GM23248 (cell line): ENCODE results near the gene PTCH1. TPM values are rescaled to one million over a fixed set of nuclear protein-coding genes. Genes with fewer than 3 reads are reported as not detected.

Experiments used
- DNase-seq: peaks from one replicate; pipeline ENCODE4 v3.0.0-alpha.2; 2015
- H2AFZ ChIP-seq: fragments of 200-600 bp; sonication (generic); 2 replicates; pipeline ENCODE4 v1.6.1; 2016; ENCODE audit warnings: antibody characterized with exemption
- H3F3A ChIP-seq: fragments of 200-600 bp; sonication (generic); 2 replicates; pipeline ENCODE4 v1.6.1; 2016; ENCODE audit warnings: mild to moderate bottlenecking, antibody characterized with exemption, mixed run types; ENCODE audit not compliant: insufficient read depth
- H3K27ac ChIP-seq: fragments of 200-600 bp; sonication (generic); 2 replicates; pipeline ENCODE4 v1.5.1; 2016; ENCODE audit warnings: mild to moderate bottlenecking
- H3K27me3 ChIP-seq: fragments of 200-600 bp; sonication (generic); replicated peaks from 2 replicates; pipeline ENCODE4 v1.6.1; 2016; ENCODE audit warnings: mild to moderate bottlenecking; ENCODE audit not compliant: insufficient read depth
- H3K36me3 ChIP-seq: fragments of 200-600 bp; sonication (generic); 2 replicates; pipeline ENCODE4 v1.6.1; 2016; ENCODE audit warnings: low read depth, mild to moderate bottlenecking
- H3K4me1 ChIP-seq: fragments of 200-600 bp; sonication (generic); 2 replicates; pipeline ENCODE4 v1.6.1; 2016; ENCODE audit warnings: mild to moderate bottlenecking; ENCODE audit not compliant: insufficient read depth
- H3K4me2 ChIP-seq: fragments of 200-600 bp; sonication (generic); one replicate; pipeline ENCODE4 v1.6.1; 2016; ENCODE audit warnings: mild to moderate bottlenecking; ENCODE audit not compliant: unreplicated experiment
- H3K4me3 ChIP-seq: fragments of 200-600 bp; sonication (generic); 2 replicates; pipeline ENCODE4 v1.5.1; 2016; ENCODE audit warnings: mild to moderate bottlenecking
- H3K79me2 ChIP-seq: fragments of 200-600 bp; sonication (generic); 2 replicates; pipeline ENCODE4 v1.6.1; 2016; ENCODE audit warnings: mild to moderate bottlenecking; ENCODE audit not compliant: insufficient read depth
- H3K9ac ChIP-seq: fragments of 200-600 bp; sonication (generic); 2 replicates; pipeline ENCODE4 v1.6.1; 2016; ENCODE audit warnings: mild to moderate bottlenecking
- H3K9me2 ChIP-seq: fragments of 200-600 bp; sonication (generic); 2 replicates; pipeline ENCODE4 v1.6.1; 2016; ENCODE audit warnings: mixed run types, mild to moderate bottlenecking, moderate library complexity; ENCODE audit not compliant: insufficient read depth
- H3K9me3 ChIP-seq: fragments of 200-600 bp; sonication (generic); one replicate; pipeline ENCODE4 v1.6.1; 2017; ENCODE audit warnings: low read depth
- H4K20me1 ChIP-seq: fragments of 200-600 bp; sonication (generic); 2 replicates; pipeline ENCODE4 v1.6.0; 2016; ENCODE audit not compliant: insufficient read depth
- EZH2 ChIP-seq: fragments of 200-600 bp; sonication (generic); IDR thresholded peaks from 2 replicates; pipeline ENCODE4 v1.6.1; 2018; ENCODE audit warnings: antibody characterized with exemption, mild to moderate bottlenecking; ENCODE audit not compliant: insufficient read depth, poor library complexity, severe bottlenecking
- EZH2phosphoT487 ChIP-seq: fragments of 200-600 bp; sonication (generic); IDR thresholded peaks from 2 replicates; pipeline ENCODE4 v1.6.1; 2018; ENCODE audit warnings: antibody characterized with exemption, moderate library complexity, mild to moderate bottlenecking, low read depth; ENCODE audit not compliant: insufficient read depth
- WGBS, 2 experiments: methylation state at CpG; one replicate each; pipeline ENCODE4 v1.1.6; 2015 to 2017; ENCODE audit warnings: low lambda C conversion rate in 2 of 2, low coverage in 1 of 2; ENCODE audit errors: missing lambda C conversion rate in 2 of 2; 5-methylcytosine and 5-hydroxymethylcytosine counted together
- in situ Hi-C: fragments of 300-500 bp; cut with MboI; formaldehyde crosslinking; loops from 2 replicates; pipeline ENCODE4 v1.15.0; 2020
- polyA plus RNA-seq: library from polyadenylated mRNA; unstranded; fragments of >200 nt; fragmentation: Nextera tagmentation; extraction: Ambion mirVana; gene quantifications from 2 replicates; pipeline ENCODE4 v1.2.1, GENCODE V29; 2016
- total RNA-seq: library from RNA; depleted of rRNA; stranded (reverse); fragments of >200 nt; shearing (Covaris generic); gene quantifications from 2 replicates; pipeline ENCODE4 v1.2.3, GENCODE V29; 2014

The PTCH1 gene
- total and polyA plus RNA-seq, 2 experiments from 2014 or later, result 3.8 to 7.3 TPM

GRCh38 chr9:95506678-95507463, 9.9 kb downstream of the PTCH1 start:
- H3K79me2 ChIP-seq, result peaks cover 28% of the 10 kb centered on the region
- peak overlapping the region; percentile 94 for H2AFZ ChIP-seq
- H3K4me3 ChIP-seq, result peak overlapping the region; percentile 93
- no peaks in the 10 kb centered on the region for H4K20me1 ChIP-seq
- in situ Hi-C loops, result no loop called here
- H3K4me2 ChIP-seq, result peak overlapping the region; percentile 98
- peaks cover 15% of the 10 kb centered on the region for H3F3A ChIP-seq
- peak overlapping the region; percentile 93 for H3K9ac ChIP-seq
- 0 to 1% methylated on average over 57 to 59 of the region's 60 CpGs for WGBS, 2 experiments
- H3K4me1 ChIP-seq, result peaks cover 19% of the 10 kb centered on the region; the same call in 1 of the 2 replicates
- H3K27ac ChIP-seq, result peak overlapping the region; percentile 82
- peak; percentile 82 for DNase-seq
- no peaks in the 10 kb centered on the region for H3K36me3 ChIP-seq
- H3K9me3 ChIP-seq, result no peaks in the 10 kb centered on the region
- no peaks in the 10 kb centered on the region for H3K27me3 ChIP-seq
- no peak for TF ChIP-seq EZH2phosphoT487
- no peak for TF ChIP-seq EZH2
- no peaks in the 10 kb centered on the region for H3K9me2 ChIP-seq

- Histone ChIP-seq H3F3A (peaks cover 11% of the 10 kb centered on the region), H3K4me1 (peaks cover 15% of the 10 kb centered on the region; the same call in 1 of the 2 replicates), H3K9ac (peak overlapping the region; percentile 93), H3K27ac (peak overlapping the region; percentile 82), H3K9me2 (no peaks in the 10 kb centered on the region), H3K79me2 (peaks cover 32% of the 10 kb centered on the region), H3K4me3 (peak overlapping the region; percentile 93), H3K27me3 (no peaks in the 10 kb centered on the region), H4K20me1 (no peaks in the 10 kb centered on the region), H3K36me3 (no peaks in the 10 kb centered on the region), H3K9me3 (no peaks in the 10 kb centered on the region), H2AFZ (peak overlapping the region; percentile 94), H3K4me2 (peak overlapping the region; percentile 98)
- no peak for TF ChIP-seq EZH2phosphoT487
- no peak for TF ChIP-seq EZH2
- peak; percentile 79 for DNase-seq
- 0 to 1% methylated on average over 22 to 23 of the region's 23 CpGs for WGBS, 2 experiments
- in situ Hi-C loops, result no loop called here
Measured at GRCh38 chr9:95506428-95506677, 10.4 kb downstream of the PTCH1 start.

GRCh38 chr9:95505717-95506427, 10.9 kb downstream of the PTCH1 start:
- peak overlapping the region; percentile 93 for H3K9ac ChIP-seq
- H3K27me3 ChIP-seq, result no peaks in the 10 kb centered on the region
- H3K79me2 ChIP-seq, result peaks cover 36% of the 10 kb centered on the region
- H3K36me3 ChIP-seq, result no peaks in the 10 kb centered on the region
- peaks cover 9% of the 10 kb centered on the region for H3F3A ChIP-seq
- H2AFZ ChIP-seq, result peak overlapping the region; percentile 94
- H3K9me3 ChIP-seq, result no peaks in the 10 kb centered on the region
- no peaks in the 10 kb centered on the region for H3K9me2 ChIP-seq
- peaks cover 15% of the 10 kb centered on the region; the same call in 1 of the 2 replicates for H3K4me1 ChIP-seq
- peak overlapping the region; percentile 98 for H3K4me2 ChIP-seq
- no peak for TF ChIP-seq EZH2phosphoT487
- no peak for TF ChIP-seq EZH2
- 1 to 2% methylated on average over 43 to 55 of the region's 81 CpGs for WGBS, 2 experiments
- H4K20me1 ChIP-seq, result no peaks in the 10 kb centered on the region
- peak; percentile 67 for DNase-seq
- peak overlapping the region; percentile 82 for H3K27ac ChIP-seq
- in situ Hi-C loops, result no loop called here
- H3K4me3 ChIP-seq, result peak overlapping the region; percentile 93

- in situ Hi-C loops, result no loop called here
- H3K36me3 ChIP-seq, result no peaks in the 10 kb centered on the region
- no peak for TF ChIP-seq EZH2
- TF ChIP-seq EZH2phosphoT487, result no peak
- H3K4me3 ChIP-seq, result peak overlapping the region; percentile 93
- H3K9me2 ChIP-seq, result no peaks in the 10 kb centered on the region
- peak overlapping the region; percentile 98 for H3K4me2 ChIP-seq
- no peaks in the 10 kb centered on the region for H3K9me3 ChIP-seq
- peaks cover 15% of the 10 kb centered on the region; the same call in 1 of the 2 replicates for H3K4me1 ChIP-seq
- no peaks in the 10 kb centered on the region for H4K20me1 ChIP-seq
- H2AFZ ChIP-seq, result 0 out of 2 replicates have a peak overlapping the region, but pooled peaks have one; percentile 54
- 28 to 29% methylated on average over 10 of the region's 10 CpGs for WGBS, 2 experiments
- no peak overlapping the region for H3K27ac ChIP-seq
- DNase-seq, result no peak
- peaks cover 42% of the 10 kb centered on the region for H3K79me2 ChIP-seq
- peak overlapping the region; percentile 93 for H3K9ac ChIP-seq
- peaks cover 9% of the 10 kb centered on the region for H3F3A ChIP-seq
- H3K27me3 ChIP-seq, result no peaks in the 10 kb centered on the region
Measured at GRCh38 chr9:95505072-95505716, 11.6 kb downstream of the PTCH1 start.
